GM12892 (cell line): ENCODE measurements around the gene KMT2C.

Source experiments
- POLR2A ChIP-seq: IDR thresholded peaks from 2 replicates; pipeline ENCODE4 v1.6.1; 2011; ENCODE audit warnings: low read depth, low read length, control low read depth
- POLR2AphosphoS5 ChIP-seq: IDR thresholded peaks from 2 replicates; pipeline ENCODE4 v1.6.1; 2011; ENCODE audit warnings: low read depth, low read length, control low read depth
- TAF1 ChIP-seq: IDR thresholded peaks from 2 replicates; pipeline ENCODE4 v1.6.1; 2011; ENCODE audit warnings: low read depth, mild to moderate bottlenecking, control low read depth, low read length, borderline replicate concordance

DNA sequence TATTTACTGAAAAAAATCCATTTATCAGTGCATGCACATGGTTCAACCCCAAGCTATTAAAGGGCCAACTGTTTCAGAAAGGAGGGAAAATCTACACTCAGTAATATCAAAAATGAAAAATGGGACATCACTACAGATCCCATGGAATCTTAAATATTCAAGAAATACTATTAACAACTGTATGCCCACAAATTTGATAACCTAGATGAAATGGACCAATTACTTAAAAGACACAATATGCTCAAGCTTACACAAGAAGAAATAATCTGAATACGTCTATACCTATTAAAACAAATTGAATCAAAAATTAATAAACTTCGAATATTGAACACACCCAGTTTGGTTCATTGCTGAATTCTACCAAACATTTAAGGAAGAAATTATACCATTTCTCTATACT is 87.9 kb downstream of the KMT2C start:
- TF ChIP-seq POLR2A = no peak
- TF ChIP-seq POLR2AphosphoS5 = no peak
- no peak for TF ChIP-seq TAF1
